Activated CD4-positive, alpha-beta T cell treated with anti-CD3 and anti-CD28 coated beads, Interleukin-2, Interleukin-4, amounts not matched to agents 100 ng/mL and 50 ng/mL, durations not matched to agents 16 hours and 8 hours (primary cell): Measurements from ENCODE around the gene KCNH6.

ENCODE experiments used
- DNase-seq: peaks from one replicate; pipeline ENCODE4 v3.0.0-alpha.2; 2020; ENCODE audit warnings: low spot score

Gene KCNH6

DNA sequence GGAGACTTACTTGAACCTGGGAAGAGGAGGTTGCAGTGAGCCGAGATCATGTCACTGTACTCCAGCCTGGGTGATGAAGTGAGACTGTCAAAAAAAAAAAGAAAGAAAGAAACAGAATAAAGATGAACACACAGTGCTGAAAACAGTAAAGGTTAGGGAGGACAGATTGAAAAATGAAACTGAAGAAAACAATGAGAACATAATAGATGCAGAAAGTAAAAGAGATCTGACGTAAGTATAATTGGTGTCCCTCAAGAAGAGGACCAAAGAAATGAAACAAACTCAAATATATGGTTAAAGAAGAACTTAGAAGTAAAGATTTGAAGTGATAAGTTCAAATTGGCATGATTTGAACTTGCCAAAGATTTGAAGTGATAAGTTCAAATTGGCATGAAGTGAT is 34.3 kb downstream of the KCNH6 start:
- DNase-seq, result no peak

- no peak for DNase-seq
These were observed 35.3 kb downstream of the KCNH6 start for GRCh38 chr17:63558441-63558840.

GRCh38 chr17:63561819-63562218 is 38.7 kb downstream of the KCNH6 start:
- DNase-seq, result no peak

- no peak for DNase-seq
These were observed 40.2 kb downstream of the KCNH6 start for GRCh38 chr17:63563339-63563738.

DNA sequence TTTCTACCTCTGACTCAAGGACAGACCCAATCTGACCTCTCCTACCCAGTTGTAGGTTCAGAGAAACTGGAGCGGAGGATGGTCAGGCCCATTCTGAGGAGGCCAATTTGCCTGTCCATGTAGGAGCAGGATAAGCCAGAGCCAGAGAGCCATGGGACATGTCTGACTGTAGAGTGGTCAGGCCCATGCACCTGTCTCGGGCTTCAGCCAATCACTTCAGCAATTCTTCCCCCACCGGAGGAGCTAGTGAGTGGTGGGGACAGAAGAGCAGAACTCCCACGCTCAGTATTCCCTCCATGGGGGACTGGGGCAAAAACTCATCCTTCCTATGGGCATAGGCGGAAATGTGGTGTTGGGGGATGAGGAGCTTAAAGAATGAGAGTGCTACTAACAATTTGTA is 41.4 kb downstream of the KCNH6 start:
- no peak for DNase-seq

GRCh38 chr17:63567229-63567628 is 44.1 kb downstream of the KCNH6 start:
- no peak for DNase-seq

GRCh38 chr17:63568563-63568962 is 45.4 kb downstream of the KCNH6 start:
- no peak for DNase-seq

GRCh38 chr17:63571632-63572310 is 48.6 kb downstream of the KCNH6 start:
- peak; percentile 18 for DNase-seq

DNA sequence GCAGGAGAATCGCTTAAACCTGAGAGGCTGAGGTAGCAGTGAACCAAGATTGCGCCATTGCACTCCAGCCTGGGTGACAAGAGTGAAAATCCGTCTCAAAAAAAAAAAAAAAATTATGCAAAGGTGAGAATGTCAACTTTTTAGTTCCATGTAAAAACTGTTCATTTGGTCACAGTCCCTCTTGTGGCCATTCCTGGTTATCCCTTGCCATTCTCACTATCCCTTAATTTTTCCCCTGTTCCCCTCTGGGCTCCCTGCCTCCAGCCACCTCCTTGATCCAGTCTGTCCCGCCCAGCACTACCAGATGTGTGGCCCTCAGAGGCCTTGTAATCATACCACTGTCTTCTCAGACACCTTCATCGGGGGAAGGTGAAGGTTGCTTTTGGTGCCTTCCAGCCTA is 50.5 kb downstream of the KCNH6 start:
- DNase-seq, result no peak

GRCh38 chr17:63578027-63578768 is 55.0 kb downstream of the KCNH6 start:
- no peak for DNase-seq

DNA sequence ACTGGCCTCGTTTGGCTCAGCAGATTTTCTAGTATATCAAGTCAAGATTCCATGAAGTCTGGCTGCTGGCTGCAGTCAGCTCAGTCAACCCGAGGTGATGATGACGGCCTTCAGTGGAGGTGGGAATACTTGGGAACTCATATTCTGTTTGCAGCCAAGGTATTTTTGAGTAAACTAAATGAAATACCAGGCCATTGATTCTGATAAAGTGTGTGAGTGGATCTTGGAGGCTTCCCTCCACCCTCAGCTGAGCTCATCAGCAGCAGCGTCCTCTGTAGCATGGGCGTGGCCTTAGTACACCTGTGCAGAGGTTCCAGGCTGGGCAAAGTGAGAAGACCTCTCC is 55.6 kb downstream of the KCNH6 start:
- no peak for DNase-seq

GRCh38 chr17:63579633-63580032 is 56.5 kb downstream of the KCNH6 start:
- no peak for DNase-seq

GRCh38 chr17:63587770-63588169 is 64.6 kb downstream of the KCNH6 start:
- DNase-seq, result no peak

- no peak for DNase-seq
These were observed 65.6 kb downstream of the KCNH6 start for GRCh38 chr17:63588797-63589196.

- DNase-seq, result no peak
These were observed 66.5 kb downstream of the KCNH6 start for GRCh38 chr17:63589646-63590045.

- DNase-seq, result no peak
These were observed 69.6 kb downstream of the KCNH6 start for GRCh38 chr17:63592797-63593196.

GRCh38 chr17:63595132-63595531 is 72.0 kb downstream of the KCNH6 start:
- DNase-seq, result no peak
